T-helper 1 cell treated with Interleukin-12 subunit alpha and Interleukin-12 subunit beta and Interleukin-4 antibody, amounts not matched to agents 30 μg/mL and 1 μg/mL, for 36 hours (primary cell): ENCODE data around the gene MTR.

Experiments
- H3K27ac Mint-ChIP-seq: one replicate; pipeline ENCODE4 v1.8.0; 2021; ENCODE audit warnings: mild to moderate bottlenecking, mixed read lengths
- H3K27me3 Mint-ChIP-seq: one replicate; pipeline ENCODE4 v1.8.0; 2021; ENCODE audit warnings: low read depth, mixed read lengths
- H3K36me3 Mint-ChIP-seq: one replicate; pipeline ENCODE4 v1.8.0; 2021; ENCODE audit warnings: low read depth, mixed read lengths
- H3K4me1 Mint-ChIP-seq: one replicate; pipeline ENCODE4 v1.8.0; 2021; ENCODE audit warnings: low read depth, mixed read lengths
- H3K4me3 Mint-ChIP-seq: one replicate; pipeline ENCODE4 v1.8.0; 2021; ENCODE audit warnings: mild to moderate bottlenecking, moderate library complexity, mixed read lengths
- H3K9me3 Mint-ChIP-seq: one replicate; pipeline ENCODE4 v1.8.0; 2021; ENCODE audit warnings: mixed read lengths

MTR gene

GRCh38 chr1:236944556-236944955 is 149.5 kb downstream of the MTR start:
- no peak overlapping the region for H3K27ac Mint-ChIP-seq
- no peaks in the 10 kb centered on the region for H3K9me3 Mint-ChIP-seq
- H3K4me1 Mint-ChIP-seq = no peaks in the 10 kb centered on the region
- H3K36me3 Mint-ChIP-seq = no peaks in the 10 kb centered on the region
- H3K4me3 Mint-ChIP-seq = no peak overlapping the region
- peaks cover 4% of the 10 kb centered on the region for H3K27me3 Mint-ChIP-seq

- no peak overlapping the region for H3K4me3 Mint-ChIP-seq
- H3K4me1 Mint-ChIP-seq = no peaks in the 10 kb centered on the region
- no peaks in the 10 kb centered on the region for H3K9me3 Mint-ChIP-seq
- peaks cover 4% of the 10 kb centered on the region for H3K27me3 Mint-ChIP-seq
- no peaks in the 10 kb centered on the region for H3K36me3 Mint-ChIP-seq
- no peak overlapping the region for H3K27ac Mint-ChIP-seq
These were observed 149.9 kb downstream of the MTR start for GRCh38 chr1:236945002-236945401.

- H3K4me1 Mint-ChIP-seq = no peaks in the 10 kb centered on the region
- no peaks in the 10 kb centered on the region for H3K9me3 Mint-ChIP-seq
- no peak overlapping the region for H3K27ac Mint-ChIP-seq
These were observed 152.7 kb downstream of the MTR start for GRCh38 chr1:236947794-236948193.

GRCh38 chr1:236948381-236948780 is 153.3 kb downstream of the MTR start:
- Mint-ChIP-seq H3K9me3 (no peaks in the 10 kb centered on the region), H3K4me3 (no peak overlapping the region), H3K27me3 (no peaks in the 10 kb centered on the region), H3K36me3 (no peaks in the 10 kb centered on the region), H3K27ac (no peak overlapping the region), H3K4me1 (no peaks in the 10 kb centered on the region)

More at GRCh38 chr1:236947794-236948193, 152.7 kb downstream of the MTR start:
- Mint-ChIP-seq H3K4me3 (no peak overlapping the region), H3K36me3 (no peaks in the 10 kb centered on the region), H3K27me3 (no peaks in the 10 kb centered on the region)

GRCh38 chr1:236948996-236949395 is 153.9 kb downstream of the MTR start:
- Mint-ChIP-seq H3K36me3 (no peaks in the 10 kb centered on the region), H3K27ac (no peak overlapping the region), H3K4me1 (no peaks in the 10 kb centered on the region), H3K4me3 (no peak overlapping the region), H3K27me3 (no peaks in the 10 kb centered on the region), H3K9me3 (no peaks in the 10 kb centered on the region)

GRCh38 chr1:236950365-236950764 is 155.3 kb downstream of the MTR start:
- Mint-ChIP-seq H3K9me3 (no peaks in the 10 kb centered on the region), H3K27me3 (no peaks in the 10 kb centered on the region), H3K27ac (no peak overlapping the region), H3K4me3 (no peak overlapping the region), H3K4me1 (no peaks in the 10 kb centered on the region), H3K36me3 (no peaks in the 10 kb centered on the region)

- H3K27ac Mint-ChIP-seq = no peak overlapping the region
- no peaks in the 10 kb centered on the region for H3K9me3 Mint-ChIP-seq
- no peak overlapping the region for H3K4me3 Mint-ChIP-seq
- no peaks in the 10 kb centered on the region for H3K4me1 Mint-ChIP-seq
- no peaks in the 10 kb centered on the region for H3K36me3 Mint-ChIP-seq
- H3K27me3 Mint-ChIP-seq = no peaks in the 10 kb centered on the region
These were observed 156.6 kb downstream of the MTR start for GRCh38 chr1:236951672-236952071.

- no peaks in the 10 kb centered on the region for H3K9me3 Mint-ChIP-seq
- H3K4me3 Mint-ChIP-seq = no peak overlapping the region
- no peaks in the 10 kb centered on the region for H3K36me3 Mint-ChIP-seq
- H3K27me3 Mint-ChIP-seq = no peaks in the 10 kb centered on the region
- no peak overlapping the region for H3K27ac Mint-ChIP-seq
- H3K4me1 Mint-ChIP-seq = no peaks in the 10 kb centered on the region
These were observed 157.3 kb downstream of the MTR start for GRCh38 chr1:236952246-236953003.

GRCh38 chr1:236953151-236953700 is 158.1 kb downstream of the MTR start:
- Mint-ChIP-seq H3K4me3 (no peak overlapping the region), H3K27ac (no peak overlapping the region), H3K27me3 (no peaks in the 10 kb centered on the region), H3K4me1 (no peaks in the 10 kb centered on the region), H3K9me3 (no peaks in the 10 kb centered on the region), H3K36me3 (no peaks in the 10 kb centered on the region)
